HCT116 (cell line): ENCODE data around the gene ATAD2B. TPM values are rescaled to one million over a fixed set of nuclear protein-coding genes. Genes with fewer than 3 reads are reported as not detected.

Experiments
- ATAC-seq: fragments of 200-7000 bp; cut with Tn5 transposase; 2 replicates; pipeline ENCODE4 v1.9.1; 2020; ENCODE audit warnings: mild to moderate bottlenecking, moderate library complexity
- BruUV-seq: library from RNA; stranded (reverse); fragments of 400-500 nt; replicated peaks from 2 replicates; lab custom pipeline; 2021; lab: Mats Ljungman, UMichigan
- CTCF ChIA-PET: fragments of 300-600 bp; sonication (Branson Sonifier 250); formaldehyde crosslinking; loops from one replicate; lab custom pipeline; 2021; ENCODE audit warnings: antibody characterized with exemption; lab: Charles Lee
- POLR2A ChIA-PET: fragments of 300-600, 350-600 bp; sonication (Branson Sonifier 250); formaldehyde crosslinking; loops from one replicate; lab custom pipeline; 2021; ENCODE audit warnings: antibody characterized with exemption; lab: Charles Lee
- RAD21 ChIA-PET, 2 experiments: fragments of 300-600 bp; sonication (Branson Sonifier 250); formaldehyde crosslinking; loops; one replicate each; lab custom pipeline; 2023; ENCODE audit warnings: low total read pairs in 2 of 2; ENCODE audit not compliant: uncharacterized antibody in 2 of 2, unreplicated experiment in 2 of 2, low non-redundant PET in 1 of 2; lab: Charles Lee
- DNase-seq: peaks from one replicate; pipeline ENCODE4 v3.0.0-alpha.2; 2010; ENCODE audit warnings: low read depth, low spot score
- H2AFZ ChIP-seq: fragments of 200-600 bp; shearing (Covaris generic), sonication (generic); 2 replicates; pipeline ENCODE4 v1.6.1; 2017; ENCODE audit warnings: low read depth, mixed run types, mixed read lengths, antibody characterized with exemption, low read length; ENCODE audit not compliant: poor library complexity, severe bottlenecking
- H3K27ac ChIP-seq: 2 replicates; pipeline ENCODE4 v1.5.1; 2012; ENCODE audit warnings: low read depth, low read length
- H3K27me3 ChIP-seq: fragments of 200-600 bp; sonication (generic); 2 replicates; pipeline ENCODE4 v1.6.1; 2016; ENCODE audit warnings: mixed run types, low read length, mixed read lengths; ENCODE audit not compliant: insufficient read depth
- H3K36me3 ChIP-seq, 2 experiments: fragments of 200-500 bp in 1 of 2; fragments of 200-600 bp in 1 of 2; sonication (Bioruptor generic) in 1 of 2; sonication (generic) in 1 of 2; 2 replicates each; pipeline versions ENCODE4 v1.5.1 to v1.6.1; 2014 to 2016; ENCODE audit warnings: low read length in 2 of 2, inconsistent platforms in 1 of 2, mixed read lengths in 1 of 2, mixed run types in 1 of 2; ENCODE audit not compliant: insufficient read depth in 2 of 2, control insufficient read depth in 1 of 2
- H3K4me1 ChIP-seq, 2 experiments: fragments of 200-600 bp in 1 of 2; sonication (generic) in 1 of 2; 2 replicates each; pipeline versions ENCODE4 v1.5.1 to v1.6.1; 2012 to 2017; ENCODE audit warnings: low read length in 2 of 2, inconsistent platforms in 1 of 2, mild to moderate bottlenecking in 1 of 2, mixed read lengths in 1 of 2, mixed run types in 1 of 2, moderate library complexity in 1 of 2; ENCODE audit not compliant: insufficient read depth in 2 of 2, control insufficient read depth in 1 of 2
- H3K4me2 ChIP-seq: fragments of 200-600 bp; sonication (generic); 2 replicates; pipeline ENCODE4 v1.6.1; 2017; ENCODE audit warnings: mixed run types, low read length, mixed read lengths
- H3K4me3 ChIP-seq, 2 experiments: fragments of 200-600 bp in 1 of 2; sonication (generic) in 1 of 2; replicated peaks in 1 of 2; 2 replicates each; pipeline ENCODE4 v1.5.1; 2011 to 2016; ENCODE audit warnings: low read length in 2 of 2, control low read depth in 1 of 2, low read depth in 1 of 2, mild to moderate bottlenecking in 1 of 2, mixed read lengths in 1 of 2, mixed run types in 1 of 2
- H3K79me2 ChIP-seq: fragments of 200-600 bp; sonication (generic); 2 replicates; pipeline ENCODE4 v1.6.1; 2017; ENCODE audit warnings: mild to moderate bottlenecking, mixed run types, low read length, moderate library complexity, mixed read lengths; ENCODE audit not compliant: insufficient read depth
- H3K9ac ChIP-seq: fragments of 200-600 bp; sonication (generic); 2 replicates; pipeline ENCODE4 v1.6.1; 2016; ENCODE audit warnings: low read length, mixed read lengths
- H3K9me2 ChIP-seq: fragments of 200-600 bp; sonication (generic), shearing (Covaris generic); 2 replicates; pipeline ENCODE4 v1.6.1; 2017; ENCODE audit warnings: mixed run types, mild to moderate bottlenecking, moderate library complexity; ENCODE audit not compliant: insufficient read depth
- H3K9me3 ChIP-seq, 2 experiments: fragments of 200-500 bp in 1 of 2; fragments of 200-600 bp in 1 of 2; sonication (Bioruptor generic) in 1 of 2; sonication (generic) in 1 of 2; 2 replicates each; pipeline ENCODE4 v1.6.1; 2014 to 2017; ENCODE audit warnings: low read length in 2 of 2, mixed read lengths in 2 of 2, inconsistent platforms in 1 of 2, low read depth in 1 of 2, mild to moderate bottlenecking in 1 of 2, mixed run types in 1 of 2, moderate library complexity in 1 of 2; ENCODE audit not compliant: control insufficient read depth in 1 of 2, insufficient read depth in 1 of 2
- H4K20me1 ChIP-seq: fragments of 200-600 bp; sonication (generic), shearing (Covaris generic); 2 replicates; pipeline ENCODE4 v1.6.1; 2017; ENCODE audit warnings: mixed run types, mild to moderate bottlenecking, moderate library complexity; ENCODE audit not compliant: insufficient read depth
- ATF3 ChIP-seq: IDR thresholded peaks from 2 replicates; pipeline ENCODE4 v1.6.1; 2012
- CEBPB ChIP-seq: IDR thresholded peaks from 2 replicates; pipeline ENCODE4 v1.6.1; 2012; ENCODE audit warnings: low read depth
- CTCF ChIP-seq, 3 experiments: fragments of 200-600 bp in 1 of 3; sonication (generic) in 1 of 3; IDR thresholded peaks in 2 of 3; conservative IDR thresholded peaks in 1 of 3; 2 replicates each; pipeline ENCODE4 v1.5.1; 2012 to 2017; ENCODE audit warnings: low read depth in 2 of 3, low read length in 2 of 3, antibody characterized with exemption in 1 of 3, borderline replicate concordance in 1 of 3, control low read depth in 1 of 3, mild to moderate bottlenecking in 1 of 3, mixed read lengths in 1 of 3, mixed run types in 1 of 3, moderate library complexity in 1 of 3; ENCODE audit not compliant: insufficient read depth in 1 of 3
- EGR1 ChIP-seq: IDR thresholded peaks from 2 replicates; pipeline ENCODE4 v1.6.1; 2012; ENCODE audit warnings: low read depth
- ELF1 ChIP-seq: IDR thresholded peaks from 2 replicates; pipeline ENCODE4 v1.6.1; 2012; ENCODE audit warnings: low read depth, borderline replicate concordance
- EZH2 ChIP-seq: fragments of 200-600 bp; sonication (generic); IDR thresholded peaks from 2 replicates; pipeline ENCODE4 v1.6.1; 2017; ENCODE audit warnings: antibody characterized with exemption, mixed run types
- EZH2phosphoT487 ChIP-seq: fragments of 200-600 bp; IDR thresholded peaks from 2 replicates; pipeline ENCODE4 v1.6.1; 2018; ENCODE audit warnings: antibody characterized with exemption, borderline replicate concordance
- FOSL1 ChIP-seq: IDR thresholded peaks from 2 replicates; pipeline ENCODE4 v1.6.1; 2012; ENCODE audit warnings: low read depth
- JUND ChIP-seq: IDR thresholded peaks from 2 replicates; pipeline ENCODE4 v1.6.1; 2012
- MAX ChIP-seq: IDR thresholded peaks from 2 replicates; pipeline ENCODE4 v1.6.1; 2012
- POLR2AphosphoS5 ChIP-seq: IDR thresholded peaks from 2 replicates; pipeline ENCODE4 v1.6.1; 2011; ENCODE audit warnings: mild to moderate bottlenecking, low read depth, low read length, moderate library complexity
- RAD21 ChIP-seq: IDR thresholded peaks from 2 replicates; pipeline ENCODE4 v1.6.1; 2012; ENCODE audit warnings: low read depth, mild to moderate bottlenecking
- SIN3A ChIP-seq: IDR thresholded peaks from 2 replicates; pipeline ENCODE4 v1.6.1; 2012; ENCODE audit warnings: low read depth
- SP1 ChIP-seq: IDR thresholded peaks from 2 replicates; pipeline ENCODE4 v1.6.1; 2012; ENCODE audit warnings: low read depth
- SRF ChIP-seq: IDR thresholded peaks from 2 replicates; pipeline ENCODE4 v1.6.1; 2012; ENCODE audit warnings: low read depth
- ZFX ChIP-seq: fragments of 450-650 bp; IDR thresholded peaks from 2 replicates; pipeline ENCODE4 v1.6.1; 2017
- ZNF274 ChIP-seq: fragments of 200-500 bp; sonication (Bioruptor generic); IDR thresholded peaks from 2 replicates; pipeline ENCODE4 v1.6.1; 2014; ENCODE audit warnings: mild to moderate bottlenecking, low read depth, low read length, inconsistent platforms
- intact Hi-C: fragments of 100-400 bp; cut with micrococcal nuclease; formaldehyde crosslinking; loops from 2 replicates; pipeline ENCODE4 v1.10.0; 2022
- total RNA-seq: library from RNA; stranded (reverse); gene quantifications from one replicate; pipeline ENCODE4 v1.2.1, GENCODE V29; 2021; ENCODE audit not compliant: unreplicated experiment
- TF ChIP-seq, protein P1 (sequence below): IDR thresholded peaks from 2 replicates; pipeline ENCODE4 v1.6.1; 2012; ENCODE audit warnings: low read depth

Gene ATAD2B
- total RNA-seq, 1 experiment from 2014 or later: 9.6 TPM

GRCh38 chr2:23721454-23721826, 205.5 kb downstream of the ATAD2B start (continued):
- TF ChIP-seq CTCF (IDR thresholded peaks at IDR 0.05 in 2 of 3, conservative IDR thresholded peaks at IDR 0.05 in 1 of 3; ENCODE audit: borderline replicate concordance in 1 of 3, insufficient read depth in 1 of 3, low read depth in 2 of 3, low read length in 2 of 3): no peak
- TF ChIP-seq ZFX: no peak
- no peak for TF ChIP-seq ELF1

- intact Hi-C loops: no loop called here
- no peaks in the 10 kb centered on the region for H3K9me3 ChIP-seq
- no peaks in the 10 kb centered on the region for H3K4me1 ChIP-seq
- H2AFZ ChIP-seq: no peak overlapping the region
- H3K4me2 ChIP-seq: no peak overlapping the region
- H3K27ac ChIP-seq: no peak overlapping the region
- ATAC-seq (no peak), DNase-seq (no peak)
- H3K4me3 ChIP-seq: no peak overlapping the region
- no peaks in the 10 kb centered on the region for H3K27me3 ChIP-seq
- CTCF ChIA-PET: no interaction called here
- no peak for TF ChIP-seq EZH2
- TF ChIP-seq CTCF (IDR thresholded peaks at IDR 0.05 in 2 of 3, conservative IDR thresholded peaks at IDR 0.05 in 1 of 3; ENCODE audit: borderline replicate concordance in 1 of 3, insufficient read depth in 1 of 3, low read depth in 2 of 3, low read length in 2 of 3): no peak
- no peak for TF ChIP-seq SIN3A
- no peak for TF ChIP-seq RAD21
- no peak for TF ChIP-seq JUND
- no peak for TF ChIP-seq CEBPB
- TF ChIP-seq POLR2AphosphoS5: no peak
- TF ChIP-seq SRF: no peak
- no peak for TF ChIP-seq ZFX
- TF ChIP-seq ELF1: no peak
- TF ChIP-seq, protein P1, sequence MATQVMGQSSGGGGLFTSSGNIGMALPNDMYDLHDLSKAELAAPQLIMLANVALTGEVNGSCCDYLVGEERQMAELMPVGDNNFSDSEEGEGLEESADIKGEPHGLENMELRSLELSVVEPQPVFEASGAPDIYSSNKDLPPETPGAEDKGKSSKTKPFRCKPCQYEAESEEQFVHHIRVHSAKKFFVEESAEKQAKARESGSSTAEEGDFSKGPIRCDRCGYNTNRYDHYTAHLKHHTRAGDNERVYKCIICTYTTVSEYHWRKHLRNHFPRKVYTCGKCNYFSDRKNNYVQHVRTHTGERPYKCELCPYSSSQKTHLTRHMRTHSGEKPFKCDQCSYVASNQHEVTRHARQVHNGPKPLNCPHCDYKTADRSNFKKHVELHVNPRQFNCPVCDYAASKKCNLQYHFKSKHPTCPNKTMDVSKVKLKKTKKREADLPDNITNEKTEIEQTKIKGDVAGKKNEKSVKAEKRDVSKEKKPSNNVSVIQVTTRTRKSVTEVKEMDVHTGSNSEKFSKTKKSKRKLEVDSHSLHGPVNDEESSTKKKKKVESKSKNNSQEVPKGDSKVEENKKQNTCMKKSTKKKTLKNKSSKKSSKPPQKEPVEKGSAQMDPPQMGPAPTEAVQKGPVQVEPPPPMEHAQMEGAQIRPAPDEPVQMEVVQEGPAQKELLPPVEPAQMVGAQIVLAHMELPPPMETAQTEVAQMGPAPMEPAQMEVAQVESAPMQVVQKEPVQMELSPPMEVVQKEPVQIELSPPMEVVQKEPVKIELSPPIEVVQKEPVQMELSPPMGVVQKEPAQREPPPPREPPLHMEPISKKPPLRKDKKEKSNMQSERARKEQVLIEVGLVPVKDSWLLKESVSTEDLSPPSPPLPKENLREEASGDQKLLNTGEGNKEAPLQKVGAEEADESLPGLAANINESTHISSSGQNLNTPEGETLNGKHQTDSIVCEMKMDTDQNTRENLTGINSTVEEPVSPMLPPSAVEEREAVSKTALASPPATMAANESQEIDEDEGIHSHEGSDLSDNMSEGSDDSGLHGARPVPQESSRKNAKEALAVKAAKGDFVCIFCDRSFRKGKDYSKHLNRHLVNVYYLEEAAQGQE: no peak
- TF ChIP-seq FOSL1: no peak
- TF ChIP-seq ATF3: no peak
- TF ChIP-seq SP1: no peak
- TF ChIP-seq MAX: no peak
- no peak for TF ChIP-seq EGR1
- TF ChIP-seq EZH2phosphoT487: no peak
- TF ChIP-seq ZNF274: no peak
- RAD21 ChIA-PET: no interaction called here
- no peak overlapping the region for H3K9ac ChIP-seq
- H3K36me3 ChIP-seq: no peaks in the 10 kb centered on the region
- no peaks in the 10 kb centered on the region for H3K79me2 ChIP-seq
- POLR2A ChIA-PET: no interaction called here
- no peaks in the 10 kb centered on the region for H4K20me1 ChIP-seq
- no TSS peak for BruUV-seq
- H3K9me2 ChIP-seq: no peaks in the 10 kb centered on the region
Observed at GRCh38 chr2:23720705-23721453, 206.0 kb downstream of the ATAD2B start.
